OCI-M1 (cell line): ENCODE data around the gene GRIK2.
"Not testable (repeated sequence)": the region's sequence is repeated elsewhere in the genome, so short reads cannot be mapped to it uniquely, and the experiment has no call there.

Source experiments
- DNase-seq: peaks from one replicate; lab custom pipeline; 2025; lab: John Stamatoyannopoulos, UW

The GRIK2 gene

GRCh38 chr6:101630941-101631340 is 237.4 kb downstream of the GRIK2 start:
- no peak for DNase-seq

DNA sequence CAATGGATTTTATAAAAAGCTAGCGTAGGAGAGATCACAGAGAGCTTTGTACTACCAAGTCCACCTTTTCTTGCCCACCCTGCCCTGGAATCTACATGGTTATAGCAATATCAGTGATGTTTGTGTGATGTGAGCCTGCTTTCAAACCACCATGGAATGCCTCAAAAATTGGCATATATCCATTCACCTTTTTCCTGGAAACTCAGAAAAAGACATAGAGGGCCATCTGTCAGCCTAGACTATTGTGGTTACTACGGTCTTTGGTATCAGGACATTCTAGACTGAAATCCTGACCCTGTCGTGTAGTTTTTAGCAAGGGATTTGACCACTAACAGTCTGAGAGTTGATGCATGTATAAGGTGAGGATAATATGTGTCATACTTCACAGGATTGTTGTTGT is 239.6 kb downstream of the GRIK2 start:
- DNase-seq: no peak

DNA sequence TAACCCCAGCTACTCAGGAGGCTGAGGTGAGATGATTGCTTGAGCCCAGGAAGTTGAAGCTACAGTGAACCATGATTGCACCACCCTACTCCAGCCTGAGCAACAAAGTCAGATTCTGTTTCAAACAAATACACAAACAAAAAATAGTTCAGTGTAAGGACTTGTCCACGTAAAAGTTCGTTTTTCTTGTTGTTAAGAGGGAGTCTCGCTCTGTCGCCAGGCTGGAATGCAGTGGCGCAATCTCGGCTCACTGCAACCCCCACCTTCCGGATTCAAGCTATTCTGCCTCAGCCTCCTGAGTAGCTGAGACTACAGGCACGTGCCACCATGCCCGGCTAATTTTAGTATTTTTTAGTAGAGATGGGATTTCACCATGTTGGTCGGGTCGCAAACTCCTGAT is 245.4 kb downstream of the GRIK2 start:
- DNase-seq: not testable (repeated sequence)

- DNase-seq: no peak
Observed at GRCh38 chr6:101640131-101640530, 246.6 kb downstream of the GRIK2 start.

DNA sequence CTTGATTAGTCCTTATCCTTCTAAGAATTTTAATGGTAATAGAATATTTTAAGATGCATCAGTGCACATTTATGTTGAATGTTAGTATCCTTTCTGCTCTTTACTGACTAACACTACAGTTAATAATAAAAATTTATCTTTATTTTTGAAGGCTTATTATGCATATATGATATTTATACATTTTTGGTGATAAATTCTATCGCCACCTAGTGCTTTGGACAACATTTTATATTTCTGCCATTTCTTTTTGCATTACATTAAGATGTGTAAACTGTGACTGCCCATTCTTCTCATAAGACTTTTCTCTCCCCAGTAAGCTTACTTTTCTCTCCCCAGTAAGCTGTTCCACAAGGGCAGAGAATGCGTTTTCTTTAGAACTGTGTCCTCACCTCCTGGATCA is 252.3 kb downstream of the GRIK2 start:
- peak; percentile 5 for DNase-seq

DNA sequence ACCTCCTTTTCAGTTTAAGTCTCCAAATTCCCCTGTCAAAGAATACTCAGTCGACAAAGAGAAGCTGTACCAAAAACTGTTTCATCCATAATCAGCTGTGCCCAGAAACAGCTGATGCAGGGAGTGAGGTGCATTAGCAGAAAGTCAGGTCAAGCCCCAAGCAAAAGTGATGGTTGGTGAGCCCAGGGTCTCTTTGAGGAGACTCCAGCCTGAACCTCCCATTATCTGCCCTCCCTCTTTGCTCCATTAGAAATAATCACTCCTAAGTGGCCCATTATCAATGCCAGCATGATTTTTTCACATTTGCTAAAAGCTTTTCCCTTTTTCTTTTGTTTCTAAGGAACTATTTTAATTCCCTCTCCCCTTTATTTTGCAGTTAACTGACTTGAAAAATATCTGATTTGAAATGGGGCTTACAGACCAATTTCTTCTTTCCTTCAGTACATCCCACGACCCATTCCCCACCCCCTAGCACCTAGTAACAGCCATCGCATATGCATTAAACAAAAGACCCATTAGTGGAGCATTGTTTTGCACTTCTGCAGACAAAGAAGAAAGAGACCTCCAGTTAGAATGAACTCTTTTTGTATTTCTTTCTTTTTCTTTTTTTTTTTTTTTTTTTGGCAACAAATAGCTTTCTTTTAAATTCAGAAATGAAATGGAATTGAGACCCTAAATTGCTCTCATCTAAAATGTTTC is 257.0 kb downstream of the GRIK2 start:
- DNase-seq: no peak

DNA sequence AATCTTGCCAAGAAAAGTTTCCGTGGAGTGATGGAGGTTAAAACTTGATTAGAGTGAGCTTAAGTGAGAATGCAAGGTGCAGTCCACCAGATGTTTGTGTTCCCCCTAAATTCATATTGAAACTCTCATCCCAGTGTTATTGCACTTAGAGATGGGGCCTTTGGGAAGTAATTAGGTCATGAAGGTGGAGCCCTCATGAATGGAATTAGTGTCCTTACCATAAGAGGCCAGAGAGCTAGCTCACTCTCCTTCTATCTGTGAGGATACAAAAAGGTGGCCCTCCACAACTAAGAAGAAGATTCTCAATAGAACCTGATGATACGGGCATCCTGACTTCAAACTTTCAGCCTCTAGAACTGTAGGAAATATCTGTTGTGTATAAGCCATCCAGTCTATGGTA is 258.6 kb downstream of the GRIK2 start:
- no peak for DNase-seq

- no peak for DNase-seq
Observed at GRCh38 chr6:101655109-101655508, 261.6 kb downstream of the GRIK2 start.

DNA sequence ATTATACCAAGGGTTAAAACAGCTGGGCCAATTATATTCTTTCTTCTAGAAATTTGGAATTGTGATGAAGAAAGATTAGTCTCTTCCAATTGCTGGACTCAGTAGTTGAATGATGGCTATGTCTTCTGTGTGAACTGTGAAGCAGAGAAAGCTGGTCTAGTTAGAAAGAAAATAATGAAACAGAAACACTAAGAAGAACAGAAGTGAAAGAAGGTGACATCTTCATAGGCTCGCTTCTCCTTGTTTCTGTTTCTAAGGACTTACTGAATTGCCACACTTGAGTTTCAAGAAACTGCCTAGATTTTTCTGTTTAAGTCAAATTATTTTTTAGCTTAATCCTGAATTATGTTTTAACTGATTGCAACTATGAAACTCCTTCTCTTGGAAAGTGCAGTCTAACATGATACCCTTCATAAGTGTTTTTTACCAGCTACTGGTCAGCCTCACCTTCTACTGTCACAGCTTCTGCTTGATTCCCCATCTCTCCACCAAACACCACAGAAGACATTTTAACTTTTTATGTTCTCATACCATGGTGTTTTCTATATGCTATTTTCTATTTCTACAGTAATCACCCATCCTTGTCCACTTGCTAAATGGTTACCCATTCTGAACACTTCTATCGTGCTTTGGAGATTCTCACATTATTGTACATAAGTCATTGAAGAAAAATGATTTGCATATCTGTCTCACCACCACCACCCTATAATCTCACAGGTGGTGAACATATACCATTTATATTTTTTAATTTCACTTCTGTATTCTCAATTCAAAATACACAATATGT is 268.8 kb downstream of the GRIK2 start:
- no peak for DNase-seq

- no peak for DNase-seq
Observed at GRCh38 chr6:101663100-101663499, 269.6 kb downstream of the GRIK2 start.

DNA sequence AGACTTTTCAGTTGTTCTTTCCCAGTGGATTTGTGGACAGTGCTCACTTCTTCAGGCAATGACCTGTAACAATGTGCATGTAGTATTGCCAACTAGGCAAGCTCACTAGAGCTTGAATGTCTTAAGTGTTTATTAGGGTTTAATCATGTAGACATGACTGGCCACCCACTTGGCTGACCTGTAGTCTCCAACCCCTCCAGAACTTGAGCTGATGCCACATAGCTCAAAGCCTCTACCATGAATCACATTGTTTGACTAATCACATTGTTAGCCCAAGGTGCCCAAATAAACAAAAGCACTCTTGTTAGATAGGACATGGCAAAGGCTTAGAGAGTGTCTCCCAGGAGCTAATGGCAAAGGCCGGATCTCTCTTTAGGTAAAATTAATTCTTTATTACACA is 272.7 kb downstream of the GRIK2 start:
- DNase-seq: no peak

GRCh38 chr6:101668496-101669030 is 275.1 kb downstream of the GRIK2 start:
- no peak for DNase-seq

GRCh38 chr6:101676187-101676586 is 282.7 kb downstream of the GRIK2 start:
- DNase-seq: no peak

- no peak for DNase-seq
Observed at GRCh38 chr6:101682937-101683336, 289.4 kb downstream of the GRIK2 start.

DNA sequence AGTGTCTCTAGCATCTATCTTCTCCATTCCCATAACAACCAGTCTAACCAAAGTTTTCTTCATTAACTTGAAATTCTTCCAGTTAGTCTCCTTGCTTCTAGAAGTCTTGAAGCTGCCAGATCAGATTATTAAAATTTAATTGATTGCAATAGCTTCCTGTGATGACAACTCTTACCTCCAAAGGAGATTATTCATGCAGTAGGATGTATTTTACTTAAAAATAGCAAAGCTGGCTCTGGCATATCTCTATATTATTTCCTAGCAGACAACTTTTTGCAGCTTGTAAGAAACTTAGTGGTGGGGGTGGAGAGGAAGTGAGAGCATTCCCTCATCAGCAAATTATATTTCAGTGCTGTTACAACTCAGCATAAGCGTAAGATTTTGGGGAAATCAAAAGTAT is 290.4 kb downstream of the GRIK2 start:
- no peak for DNase-seq

DNA sequence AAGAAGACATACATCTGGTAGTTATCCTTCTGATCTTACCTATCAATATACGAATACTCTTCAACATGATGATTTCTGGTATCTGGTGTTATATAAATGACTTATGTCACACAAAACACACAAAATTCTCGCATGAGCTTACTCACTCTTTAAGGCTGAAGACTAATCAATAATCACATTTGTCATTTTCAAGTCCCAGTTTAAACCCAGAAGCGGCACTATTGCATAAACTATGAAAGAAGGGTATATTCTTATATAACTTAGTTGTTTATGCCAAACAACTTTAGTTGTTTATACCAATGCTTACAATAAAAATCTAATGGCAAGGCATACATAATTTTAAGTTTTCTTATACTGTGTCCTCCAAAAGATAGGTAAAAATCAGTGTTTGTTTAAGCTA is 293.1 kb downstream of the GRIK2 start:
- no peak for DNase-seq

DNA sequence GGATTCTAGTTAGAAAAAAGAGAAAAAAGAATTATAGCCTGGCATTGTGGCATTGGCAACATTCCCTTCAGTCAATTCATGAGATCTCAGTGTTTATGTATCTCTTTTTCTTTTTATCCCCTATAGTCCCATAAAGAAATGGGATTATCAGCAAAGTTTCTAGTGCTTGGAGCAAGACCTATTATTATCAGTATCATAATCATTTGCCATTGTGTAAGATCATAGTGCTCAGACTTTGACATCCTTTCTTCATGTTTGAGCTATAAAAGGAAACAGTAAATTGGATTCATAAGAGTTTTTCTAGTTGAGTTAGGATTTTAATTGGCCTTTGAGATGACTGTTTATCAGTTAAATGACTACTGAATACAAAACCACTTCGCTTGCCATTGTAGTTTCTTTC is 295.6 kb downstream of the GRIK2 start:
- no peak for DNase-seq

DNA sequence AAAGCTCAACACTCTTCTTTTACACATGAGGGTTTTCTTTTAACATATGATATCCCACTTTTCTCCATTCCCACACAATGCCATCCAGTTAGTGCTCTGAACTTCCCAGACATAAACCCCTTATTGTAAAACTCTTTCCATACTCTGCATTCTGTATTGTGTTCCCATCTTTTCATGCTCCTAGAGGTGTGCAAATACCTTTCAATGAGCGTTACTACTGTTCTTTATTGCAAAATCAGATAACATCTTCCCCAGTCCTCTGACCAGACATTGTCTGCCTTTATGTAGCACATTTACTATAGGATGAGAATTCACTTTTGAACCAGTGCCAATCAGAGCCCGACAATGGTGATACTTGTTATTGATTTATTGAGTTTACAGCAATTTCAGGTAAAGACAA is 296.2 kb downstream of the GRIK2 start:
- DNase-seq: no peak

DNA sequence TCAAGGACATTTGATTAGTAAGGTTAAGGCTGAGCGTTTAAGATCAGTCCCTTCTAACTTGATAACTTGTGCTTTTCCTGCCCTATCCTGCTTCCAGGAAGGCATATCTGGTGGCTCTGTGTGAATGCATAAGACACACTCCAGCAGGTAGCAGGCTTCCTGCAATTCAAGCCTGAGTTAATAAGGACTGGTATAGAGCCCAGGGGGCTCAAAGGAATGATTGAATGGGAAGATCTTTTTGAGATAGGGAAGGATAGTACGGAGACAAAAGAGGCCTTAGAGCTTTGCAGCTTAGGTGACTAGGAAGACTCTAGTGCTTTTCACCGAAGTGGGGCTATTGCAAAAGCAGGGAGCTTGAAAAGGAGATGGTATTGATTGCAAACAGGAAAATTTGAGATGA is 307.1 kb downstream of the GRIK2 start:
- no peak for DNase-seq

DNA sequence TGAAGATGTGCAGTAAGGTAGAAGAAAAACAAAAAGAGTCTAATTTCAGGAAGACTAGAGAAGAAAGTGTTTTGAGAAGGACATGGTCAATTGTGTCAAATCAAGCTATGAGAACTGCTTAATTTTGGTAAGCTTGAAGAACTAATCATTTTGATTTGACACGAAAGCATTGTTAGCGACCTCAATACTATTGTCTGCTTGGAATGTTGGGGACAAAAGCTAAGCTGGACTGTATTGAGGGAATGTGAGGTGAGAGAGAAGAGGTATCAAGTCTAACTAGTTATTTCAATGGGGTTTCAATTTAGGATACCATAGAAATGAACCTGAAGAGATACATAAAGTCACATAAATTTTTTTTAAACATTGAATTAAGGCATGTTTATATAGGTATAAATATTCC is 309.8 kb downstream of the GRIK2 start:
- DNase-seq: no peak

GRCh38 chr6:101705866-101706265 is 312.4 kb downstream of the GRIK2 start:
- DNase-seq: no peak

GRCh38 chr6:101706576-101706975 is 313.1 kb downstream of the GRIK2 start:
- DNase-seq: no peak

GRCh38 chr6:101711518-101711917 is 318.0 kb downstream of the GRIK2 start:
- DNase-seq: peak; percentile 83
